Endothelial cell (in vitro differentiated cells): ENCODE measurements around the gene TRDN. TPM values are rescaled to one million over a fixed set of nuclear protein-coding genes. Genes with fewer than 3 reads are reported as not detected.
"Not testable (repeated sequence)": the region's sequence is repeated elsewhere in the genome, so short reads cannot be mapped to it uniquely, and the experiment has no call there.

Experiments
- DNase-seq: peaks from one replicate; pipeline ENCODE4 v3.0.0; 2021; ENCODE audit warnings: low spot score
- H3K27ac Mint-ChIP-seq: one replicate; pipeline ENCODE4 v1.8.0; 2021; ENCODE audit warnings: mixed read lengths, inconsistent platforms; ENCODE audit not compliant: unreplicated experiment
- H3K27me3 Mint-ChIP-seq: one replicate; pipeline ENCODE4 v1.8.0; 2021; ENCODE audit warnings: mild to moderate bottlenecking, moderate library complexity, mixed read lengths, inconsistent platforms; ENCODE audit not compliant: unreplicated experiment
- H3K36me3 Mint-ChIP-seq: one replicate; pipeline ENCODE4 v1.8.0; 2021; ENCODE audit warnings: mild to moderate bottlenecking, low read depth, mixed read lengths, inconsistent platforms; ENCODE audit not compliant: unreplicated experiment
- H3K4me1 Mint-ChIP-seq: one replicate; pipeline ENCODE4 v1.8.0; 2021; ENCODE audit warnings: mild to moderate bottlenecking, mixed read lengths, inconsistent platforms; ENCODE audit not compliant: unreplicated experiment
- H3K4me3 Mint-ChIP-seq: one replicate; pipeline ENCODE4 v1.8.0; 2021; ENCODE audit warnings: mild to moderate bottlenecking, mixed read lengths, inconsistent platforms; ENCODE audit not compliant: unreplicated experiment
- H3K9me3 Mint-ChIP-seq: one replicate; pipeline ENCODE4 v1.8.0; 2021; ENCODE audit warnings: mixed read lengths, inconsistent platforms; ENCODE audit not compliant: unreplicated experiment
- CTCF ChIP-seq: fragments of 200-600 bp; sonication (generic); IDR thresholded peaks from one replicate; pipeline ENCODE4 v1.5.0; 2021; ENCODE audit warnings: antibody characterized with exemption; ENCODE audit not compliant: unreplicated experiment
- total RNA-seq: library from RNA; stranded (reverse); fragmentation: NEBNext Ultra II Directional; extraction: Animal tissue kit (Norgen Biotek cat#: 25700); gene quantifications from one replicate; pipeline ENCODE4 v1.2.1, GENCODE V29; 2021; ENCODE audit not compliant: unreplicated experiment

TRDN gene
- total RNA-seq, 1 donor from 2014 or later, result 9.1 TPM

GRCh38 chr6:123497025-123497424, 139.7 kb downstream of the TRDN start:
- no peak overlapping the region for H3K4me3 Mint-ChIP-seq
- no peaks in the 10 kb centered on the region for H3K27me3 Mint-ChIP-seq
- no peak for TF ChIP-seq CTCF
- H3K4me1 Mint-ChIP-seq, result no peaks in the 10 kb centered on the region
- no peak for DNase-seq
- no peaks in the 10 kb centered on the region for H3K36me3 Mint-ChIP-seq
- H3K9me3 Mint-ChIP-seq, result no peaks in the 10 kb centered on the region
- H3K27ac Mint-ChIP-seq, result no peak overlapping the region

DNA sequence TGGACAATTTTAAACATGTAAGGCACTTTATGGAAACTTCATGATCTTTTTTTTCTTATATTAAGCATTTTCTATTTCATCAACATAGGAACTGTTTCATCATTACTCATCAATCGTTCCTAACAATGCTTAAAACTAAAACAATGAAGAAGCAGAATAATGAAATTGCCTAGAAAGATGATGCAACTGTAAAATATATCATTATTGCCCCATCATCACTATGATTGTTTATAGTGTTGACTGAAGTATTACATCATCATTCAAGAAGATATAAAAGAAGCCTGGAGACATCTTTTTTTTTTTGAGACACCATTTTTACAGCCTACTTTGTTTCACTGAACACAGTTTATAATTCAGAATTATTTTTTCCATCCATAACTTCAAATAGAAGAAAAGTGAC, 147.2 kb downstream of the TRDN start:
- Mint-ChIP-seq H3K36me3 (no peaks in the 10 kb centered on the region), H3K4me1 (no peaks in the 10 kb centered on the region), H3K9me3 (no peaks in the 10 kb centered on the region), H3K4me3 (no peak overlapping the region), H3K27ac (no peak overlapping the region), H3K27me3 (no peaks in the 10 kb centered on the region)
- no peak for TF ChIP-seq CTCF
- no peak for DNase-seq

DNA sequence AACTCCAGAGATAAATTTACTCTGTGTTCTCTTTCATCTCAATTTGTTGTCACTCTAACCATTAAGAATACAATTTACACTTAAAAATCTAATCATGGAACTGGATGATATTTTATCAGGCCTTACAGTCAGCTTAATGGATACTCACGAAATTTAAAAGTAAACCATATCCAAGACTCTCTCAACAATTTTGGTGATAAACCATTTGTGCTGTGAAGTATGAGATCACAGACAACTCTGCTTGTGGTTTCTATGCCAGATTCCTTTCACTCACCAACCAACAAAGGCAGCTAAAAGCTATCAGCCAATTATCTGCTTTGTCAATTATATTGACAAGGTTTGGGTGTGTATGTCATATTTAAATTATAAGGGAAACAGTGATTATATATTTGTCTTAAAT, 155.8 kb downstream of the TRDN start:
- Mint-ChIP-seq H3K9me3 (no peaks in the 10 kb centered on the region), H3K27ac (no peak overlapping the region), H3K4me1 (no peaks in the 10 kb centered on the region), H3K36me3 (no peaks in the 10 kb centered on the region), H3K27me3 (no peaks in the 10 kb centered on the region), H3K4me3 (no peak overlapping the region)
- DNase-seq, result no peak
- TF ChIP-seq CTCF, result no peak

- H3K36me3 Mint-ChIP-seq, H3K27me3 Mint-ChIP-seq, DNase-seq, H3K27ac Mint-ChIP-seq, H3K9me3 Mint-ChIP-seq: not testable (repeated sequence)
- Mint-ChIP-seq H3K4me3 (peak overlapping the region; percentile 18), H3K4me1 (peaks cover 12% of the 10 kb centered on the region)
These were observed 164.6 kb downstream of the TRDN start for GRCh38 chr6:123472025-123472702.

GRCh38 chr6:123467392-123467791, 169.4 kb downstream of the TRDN start:
- Mint-ChIP-seq H3K27ac (no peak overlapping the region), H3K4me3 (no peak overlapping the region), H3K9me3 (peaks cover 3% of the 10 kb centered on the region), H3K36me3 (peaks cover 3% of the 10 kb centered on the region), H3K27me3 (peaks cover 2% of the 10 kb centered on the region), H3K4me1 (peaks cover 12% of the 10 kb centered on the region)
- DNase-seq, result no peak
- no peak for TF ChIP-seq CTCF
